Kasumi-1 (cell line): ENCODE data around the gene DHX15.
"Not testable (repeated sequence)": the region's sequence is repeated elsewhere in the genome, so short reads cannot be mapped to it uniquely, and the experiment has no call there.

Experiments
- DNase-seq, 2 experiments: peaks; one replicate each; lab custom pipeline; 2025; lab: John Stamatoyannopoulos, UW

DHX15 gene

DNA sequence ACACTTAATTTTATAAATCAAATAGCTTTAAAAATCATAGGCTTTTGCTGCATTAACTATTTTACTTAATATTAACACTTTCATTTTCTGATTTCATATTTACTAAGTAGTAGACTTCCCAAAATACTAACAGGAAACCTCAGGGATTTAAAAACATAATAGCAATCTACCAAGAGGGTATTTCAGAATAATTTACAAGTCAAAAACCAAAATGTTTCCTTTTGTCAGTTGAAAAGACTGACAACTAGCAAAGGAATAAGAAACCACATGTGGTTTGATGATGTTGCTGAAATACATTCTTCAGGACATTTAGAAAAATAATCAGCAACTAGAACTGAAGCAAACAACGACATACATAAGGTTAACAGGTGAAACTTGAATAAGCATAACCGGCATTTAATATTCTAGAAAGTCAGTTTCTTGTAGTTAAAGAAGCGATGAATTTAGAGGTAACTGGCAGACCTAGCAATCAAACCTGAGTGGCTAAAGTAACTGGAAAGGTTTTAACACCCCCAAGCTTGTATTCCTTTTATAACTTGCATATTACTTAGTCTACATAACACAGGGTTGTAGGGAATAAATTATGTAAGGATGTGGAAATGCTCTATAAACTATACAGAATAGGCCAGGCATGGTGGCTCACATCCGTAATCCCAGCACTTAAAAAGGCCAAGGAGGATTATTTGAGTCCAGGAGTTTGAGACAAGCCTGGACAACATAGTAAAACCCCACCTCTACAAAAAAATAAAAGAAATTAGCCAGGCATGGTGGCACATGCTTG lies 40.0 kb downstream of the DHX15 start:
- no peak for DNase-seq

- no peak for DNase-seq
Observed at GRCh38 chr4:24537025-24537424, 47.3 kb downstream of the DHX15 start.

- DNase-seq, result no peak
Observed at GRCh38 chr4:24535399-24535798, 49.0 kb downstream of the DHX15 start.

DNA sequence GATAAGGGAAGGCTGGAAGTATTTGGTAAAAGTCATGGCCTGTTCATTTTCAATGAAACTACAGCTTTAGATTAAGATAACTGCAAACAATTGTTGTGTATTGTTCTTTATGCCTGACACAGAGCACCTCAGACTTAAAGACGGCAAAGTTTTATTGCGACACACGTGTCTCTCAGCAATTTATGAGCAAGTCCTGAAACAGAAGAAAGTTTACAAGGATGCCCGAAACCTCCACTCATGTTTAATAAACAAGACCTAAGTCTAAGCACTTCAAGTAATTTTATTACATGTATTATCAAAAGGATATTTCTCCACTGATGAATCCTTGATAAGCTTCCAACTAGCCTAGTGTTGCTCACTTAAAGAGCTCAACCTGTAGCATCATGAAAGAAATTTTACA lies 51.0 kb downstream of the DHX15 start:
- DNase-seq, result no peak

DNA sequence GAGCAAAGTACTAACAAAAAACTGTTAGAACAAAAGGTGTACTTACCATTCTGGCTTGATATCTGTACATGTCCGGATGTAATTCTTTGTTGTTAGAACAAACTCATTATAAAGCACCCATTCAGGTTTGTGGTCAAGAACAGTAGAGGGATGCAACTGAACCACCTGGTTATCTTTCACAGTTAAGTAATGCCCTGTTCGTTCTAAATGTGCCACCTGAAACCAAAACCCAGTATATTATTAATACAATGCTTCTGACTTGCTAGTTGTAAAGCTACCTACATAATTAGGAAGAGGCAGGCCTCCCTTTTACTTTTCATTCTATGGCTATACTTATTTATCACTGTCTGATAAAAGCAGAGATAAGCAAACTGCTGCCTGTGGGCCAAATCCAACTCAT lies 54.8 kb downstream of the DHX15 start:
- DNase-seq, result no peak

DNA sequence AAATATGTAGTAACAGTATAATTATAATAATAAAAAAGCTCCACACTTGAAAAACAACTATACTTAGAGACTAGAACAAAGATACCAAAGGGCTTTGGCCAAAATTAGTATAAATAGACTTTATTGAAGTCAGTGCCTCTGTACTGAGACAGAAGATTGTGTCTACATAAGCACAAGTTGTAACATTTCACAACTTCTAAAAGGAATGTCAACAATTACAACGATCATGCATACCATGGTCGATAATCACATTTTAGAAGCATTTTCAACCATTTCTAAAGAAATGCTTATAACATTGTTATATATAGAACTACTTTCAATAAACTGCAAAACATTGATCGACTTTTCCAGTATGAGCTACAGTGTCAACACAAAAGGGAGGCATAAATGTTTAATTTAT lies 57.0 kb downstream of the DHX15 start:
- DNase-seq, result no peak

GRCh38 chr4:24521544-24521943 lies 62.8 kb downstream of the DHX15 start:
- DNase-seq, result no peak

DNA sequence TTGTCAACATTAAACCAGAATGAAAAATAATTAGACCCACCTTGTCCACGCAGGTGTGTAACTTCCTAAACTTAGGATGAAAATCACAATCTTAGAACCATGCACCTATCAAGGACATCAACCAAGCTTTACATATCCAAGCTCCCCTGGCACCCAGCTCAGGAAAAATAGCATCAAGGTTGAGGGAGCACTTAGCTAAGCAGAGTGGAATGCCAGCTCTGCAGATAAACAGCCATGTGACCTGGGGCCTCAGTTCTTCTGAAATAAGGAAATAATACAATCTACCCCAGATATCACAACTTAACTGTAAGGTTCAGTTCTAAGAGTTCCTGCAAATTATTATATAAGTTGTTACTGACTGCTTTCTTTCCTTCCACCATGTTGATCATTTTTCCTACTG lies 64.7 kb downstream of the DHX15 start:
- no peak for DNase-seq

- no peak for DNase-seq
Observed at GRCh38 chr4:24517676-24518075, 66.7 kb downstream of the DHX15 start.

- DNase-seq, result no peak
Observed at GRCh38 chr4:24516926-24517325, 67.4 kb downstream of the DHX15 start.

DNA sequence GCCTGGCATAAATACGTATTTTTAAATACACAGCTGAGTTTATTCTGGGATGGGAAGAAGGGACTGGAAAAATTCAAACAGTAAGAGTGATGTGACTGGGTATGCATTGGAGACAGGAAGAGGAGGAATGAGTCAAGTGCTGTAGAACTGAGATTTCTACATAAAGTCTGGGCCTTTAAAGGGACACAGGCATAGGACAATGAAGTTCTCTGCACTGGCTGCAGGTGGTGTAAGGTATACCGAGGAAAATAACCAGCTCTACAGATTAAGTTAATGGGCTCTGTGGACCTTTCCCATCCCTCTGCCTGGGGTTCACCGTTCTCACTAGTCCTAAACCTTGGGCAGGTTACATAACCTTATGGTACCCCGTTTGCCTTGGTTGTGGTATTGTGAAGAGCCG lies 68.7 kb downstream of the DHX15 start:
- DNase-seq, result no peak

DNA sequence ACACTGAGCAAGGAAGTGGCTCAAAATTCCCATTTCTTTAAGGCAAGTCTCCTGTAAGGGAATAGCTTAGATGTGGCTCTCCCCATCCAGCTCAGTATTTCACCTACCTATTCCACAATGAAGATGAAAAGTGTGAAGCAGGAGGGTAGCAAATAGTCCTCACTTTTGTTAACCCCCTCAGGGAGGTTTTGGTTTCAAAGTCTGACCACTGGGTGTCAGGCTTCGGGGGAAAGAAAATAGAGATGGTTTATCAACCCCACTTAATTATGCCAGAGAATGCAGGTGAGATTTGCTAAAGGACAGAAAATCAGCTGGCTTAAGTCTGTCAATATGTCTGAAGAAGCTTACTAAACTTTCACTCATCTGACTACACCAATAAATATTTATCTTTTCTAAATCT lies 69.5 kb downstream of the DHX15 start:
- no peak for DNase-seq

- no peak for DNase-seq
Observed at GRCh38 chr4:24513718-24514117, 70.6 kb downstream of the DHX15 start.

- no peak for DNase-seq
Observed at GRCh38 chr4:24511371-24512063, 72.8 kb downstream of the DHX15 start.

DNA sequence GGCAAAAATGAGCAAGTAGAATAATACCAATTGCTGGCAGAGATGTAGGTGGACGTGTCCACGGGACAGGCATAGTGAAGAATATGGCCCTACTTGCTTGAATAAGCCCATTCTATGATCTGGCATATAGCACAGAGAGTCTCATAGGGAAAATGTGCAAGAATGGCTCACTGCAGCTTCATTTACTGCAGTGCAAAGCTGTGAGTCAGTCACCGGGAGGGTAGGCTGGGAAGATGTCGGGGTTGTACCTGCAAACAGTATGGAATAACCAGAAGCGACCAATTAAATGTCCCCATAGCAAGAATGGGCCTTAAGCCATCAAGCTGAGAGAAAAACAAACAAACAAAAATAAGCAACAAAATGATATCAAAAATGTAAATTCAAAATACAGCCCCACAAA lies 74.3 kb downstream of the DHX15 start:
- no peak for DNase-seq

- DNase-seq, result no peak
Observed at GRCh38 chr4:24508541-24508940, 75.8 kb downstream of the DHX15 start.

- no peak for DNase-seq
Observed at GRCh38 chr4:24507439-24507838, 76.9 kb downstream of the DHX15 start.

DNA sequence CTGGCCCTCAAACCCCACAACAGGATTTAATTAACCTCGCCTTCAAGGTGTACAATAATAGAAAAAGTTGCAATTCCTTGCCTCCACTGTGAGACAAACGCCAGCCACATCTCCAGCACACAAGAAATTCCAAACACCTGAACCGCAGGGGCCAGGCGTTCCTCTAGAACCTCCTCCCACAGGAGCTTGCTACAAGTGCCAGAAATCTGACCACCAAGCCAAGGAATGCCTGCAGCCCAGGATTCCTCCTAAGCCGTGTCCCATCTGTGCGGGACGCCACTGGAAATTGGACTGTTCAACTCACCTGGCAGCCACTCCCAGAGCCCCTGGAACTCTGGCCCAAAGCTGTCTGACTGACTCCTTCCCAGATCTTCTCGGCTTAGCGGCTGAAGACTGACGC lies 81.3 kb downstream of the DHX15 start:
- not testable (repeated sequence) for DNase-seq

GRCh38 chr4:24497221-24497620 lies 87.1 kb downstream of the DHX15 start:
- DNase-seq, result no peak

DNA sequence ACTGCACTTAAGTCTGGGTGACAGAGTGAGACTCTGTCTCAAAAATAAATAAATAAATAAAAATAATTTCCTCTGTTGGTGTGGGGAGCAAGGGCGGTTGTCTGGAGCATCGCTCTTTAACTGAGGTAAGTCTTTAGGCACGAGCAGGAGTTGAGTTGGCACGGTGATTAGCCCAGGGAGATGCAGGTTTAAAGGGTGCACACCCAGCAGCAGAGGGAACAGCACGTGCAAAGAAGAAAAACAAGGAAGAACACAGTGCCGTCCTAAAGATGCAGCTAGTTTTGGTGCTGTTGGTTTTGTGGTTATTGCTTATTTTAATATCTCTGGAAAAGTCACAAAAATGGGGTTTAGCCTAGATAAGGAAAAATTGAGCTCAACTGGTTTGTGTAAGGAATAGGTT lies 87.8 kb downstream of the DHX15 start:
- DNase-seq, result no peak

GRCh38 chr4:24495388-24495787 lies 89.0 kb downstream of the DHX15 start:
- DNase-seq, result no peak

GRCh38 chr4:24489870-24490269 lies 94.5 kb downstream of the DHX15 start:
- DNase-seq, result no peak

GRCh38 chr4:24488399-24489164 lies 95.8 kb downstream of the DHX15 start:
- peak; percentile 60 to 66 for DNase-seq
